Adrenal gland (tissue), 12 donors: ENCODE results near the gene CLASP1. TPM values are rescaled to one million over a fixed set of nuclear protein-coding genes. Genes with fewer than 3 reads are reported as not detected.

ENCODE experiments used
- DNase-seq, 7 donors: peaks; one replicate each; pipeline ENCODE4 v3.0.0-alpha.2; 2019 to 2020
- H3K27ac ChIP-seq, 5 donors: fragments of 200-600 bp; sonication (generic) in 4 of 5; 1 replicate in 3 of 5; 2 replicates in 2 of 5; pipeline versions ENCODE4 v1.5.1 to v1.8.0; 2016 to 2020; ENCODE audit warnings: mild to moderate bottlenecking in 1 of 5
- H3K27me3 ChIP-seq: fragments of 200-600 bp; 2 replicates; pipeline ENCODE4 v1.8.0; 2021
- H3K36me3 ChIP-seq, 2 donors: fragments of 200-600 bp; replicated peaks in 1 of 2; 1 replicate in 1 of 2; 2 replicates in 1 of 2; pipeline versions ENCODE4 v1.5.1 to v1.8.0; 2018 to 2022
- H3K4me1 ChIP-seq, 2 donors: fragments of 200-600 bp; replicated peaks in 1 of 2; 1 replicate in 1 of 2; 2 replicates in 1 of 2; pipeline versions ENCODE4 v1.5.1 to v1.8.0; 2018 to 2021
- H3K4me3 ChIP-seq, 4 donors: fragments of 200-600 bp; sonication (generic) in 3 of 4; one replicate each; pipeline ENCODE4 v1.5.1; 2016 to 2018
- H3K9me3 ChIP-seq, 3 donors: fragments of 200-600 bp; sonication (generic) in 1 of 3; replicated peaks in 1 of 3; 1 replicate in 2 of 3; 2 replicates in 1 of 3; pipeline versions ENCODE4 v1.5.1 to v1.8.0; 2016 to 2021
- POLR2A ChIP-seq, 2 donors: fragments of 450-650 bp; IDR thresholded peaks; one replicate each; pipeline ENCODE4 v1.6.1; 2017; ENCODE audit warnings: antibody characterized with exemption in 2 of 2, mild to moderate bottlenecking in 2 of 2, moderate library complexity in 1 of 2
- WGBS, 4 donors: extraction: QIAGEN DNeasy Blood & Tissue Kit in 2 of 4; methylation state at CpG; one replicate each; pipeline versions ENCODE4 v1.1.5 to v1.1.7; 2013 to 2017; 5-methylcytosine and 5-hydroxymethylcytosine counted together
- intact Hi-C, 2 donors: fragments of 100-400 bp; cut with DNase I; formaldehyde crosslinking; loops; one replicate each; pipeline versions ENCODE4 v1.14.1 to v1.15.0; 2022 to 2023
- polyA plus RNA-seq, 3 donors: library from polyadenylated mRNA; stranded (reverse); fragments of 200-250 nt in 2 of 3; fragments of 350-450 nt in 1 of 3; fragmentation: Illumina TruSeq in 1 of 3; extraction: RNeasy Lipid Tissue Mini Kit (QIAGEN cat#74804) in 1 of 3; gene quantifications; one replicate each; pipeline ENCODE4 v1.2.3, GENCODE V29; 2013 to 2014
- total RNA-seq, 9 donors: library from RNA; depleted of rRNA in 4 of 9; stranded (reverse); fragments of >200 nt in 4 of 9; fragments of 120-200 nt in 1 of 9; fragmentation: NEBNext Ultra II Directional in 1 of 9; extraction: Animal tissue kit (Norgen Biotek cat#: 25700) in 1 of 9; gene quantifications; one replicate each; pipeline versions ENCODE4 v1.1.0 to v1.2.4, GENCODE V29; 2013 to 2023
- TF ChIP-seq, protein P1 (sequence below), 6 experiments: fragments of 450-650 bp in 4 of 6; fragments of 200-600 bp in 2 of 6; sonication (generic) in 1 of 6; IDR thresholded peaks; 1 replicate in 5 of 6; 2 replicates in 1 of 6; pipeline versions ENCODE4 v1.5.1 to v1.8.0; 2016 to 2021; ENCODE audit warnings: antibody characterized with exemption in 6 of 6, mild to moderate bottlenecking in 2 of 6, moderate library complexity in 1 of 6
- donor health status: healthy with polysubstance abuse.
- donor health status: Bipolar disorder and iron deficiency.
- donor health status: DM: yes; HTN: yes; CAD: no.
- donor health status: DM: no; HTN: no; CAD: no.
- donor health status: DM: no; HTN: no; CAD: no.
- donor health status: DM: yes; HTN: yes; CAD: no.

The CLASP1 gene
- total and polyA plus RNA-seq, 12 donors: 14.9 to 66.1 (median 53.4) TPM

DNA sequence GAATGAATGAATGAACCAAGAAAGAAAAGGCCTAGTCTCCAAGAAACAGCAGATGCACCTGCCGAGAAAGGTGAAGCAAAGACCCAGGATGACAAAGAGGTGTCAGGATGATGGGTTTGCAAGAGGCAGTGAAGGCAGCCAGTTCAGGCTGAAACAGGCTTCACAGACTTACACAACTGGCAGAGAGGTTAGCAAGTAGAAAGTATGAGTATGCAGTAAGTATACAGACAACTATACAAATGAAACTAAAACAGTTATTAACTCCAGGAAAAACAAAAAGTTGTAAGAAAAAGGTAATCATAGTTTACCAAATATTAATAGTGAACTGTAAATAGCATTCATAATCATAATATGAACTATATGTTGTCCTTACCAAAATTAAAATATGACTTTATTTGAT is 138.4 kb downstream of the CLASP1 start:
- H3K9me3 ChIP-seq: no peaks in the 10 kb centered on the region
- intact Hi-C loops: no loop called here
- no peaks in the 10 kb centered on the region for H3K27me3 ChIP-seq
- H3K36me3 ChIP-seq: peaks cover 0 to 18% of the 10 kb centered on the region in 2 donors
- no peak overlapping the region for H3K27ac ChIP-seq
- no peak overlapping the region for H3K4me3 ChIP-seq
- peaks cover 0 to 9% of the 10 kb centered on the region in 2 donors for H3K4me1 ChIP-seq
- DNase-seq: no peak
- 92 to 100% (median 97%) methylated on average over 1 of the region's 1 CpG for WGBS, 4 donors
- TF ChIP-seq, protein P1, sequence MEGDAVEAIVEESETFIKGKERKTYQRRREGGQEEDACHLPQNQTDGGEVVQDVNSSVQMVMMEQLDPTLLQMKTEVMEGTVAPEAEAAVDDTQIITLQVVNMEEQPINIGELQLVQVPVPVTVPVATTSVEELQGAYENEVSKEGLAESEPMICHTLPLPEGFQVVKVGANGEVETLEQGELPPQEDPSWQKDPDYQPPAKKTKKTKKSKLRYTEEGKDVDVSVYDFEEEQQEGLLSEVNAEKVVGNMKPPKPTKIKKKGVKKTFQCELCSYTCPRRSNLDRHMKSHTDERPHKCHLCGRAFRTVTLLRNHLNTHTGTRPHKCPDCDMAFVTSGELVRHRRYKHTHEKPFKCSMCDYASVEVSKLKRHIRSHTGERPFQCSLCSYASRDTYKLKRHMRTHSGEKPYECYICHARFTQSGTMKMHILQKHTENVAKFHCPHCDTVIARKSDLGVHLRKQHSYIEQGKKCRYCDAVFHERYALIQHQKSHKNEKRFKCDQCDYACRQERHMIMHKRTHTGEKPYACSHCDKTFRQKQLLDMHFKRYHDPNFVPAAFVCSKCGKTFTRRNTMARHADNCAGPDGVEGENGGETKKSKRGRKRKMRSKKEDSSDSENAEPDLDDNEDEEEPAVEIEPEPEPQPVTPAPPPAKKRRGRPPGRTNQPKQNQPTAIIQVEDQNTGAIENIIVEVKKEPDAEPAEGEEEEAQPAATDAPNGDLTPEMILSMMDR (IDR thresholded peaks at IDR 0.05): no peak
- no peak for TF ChIP-seq POLR2A (IDR thresholded peaks at IDR 0.05)

DNA sequence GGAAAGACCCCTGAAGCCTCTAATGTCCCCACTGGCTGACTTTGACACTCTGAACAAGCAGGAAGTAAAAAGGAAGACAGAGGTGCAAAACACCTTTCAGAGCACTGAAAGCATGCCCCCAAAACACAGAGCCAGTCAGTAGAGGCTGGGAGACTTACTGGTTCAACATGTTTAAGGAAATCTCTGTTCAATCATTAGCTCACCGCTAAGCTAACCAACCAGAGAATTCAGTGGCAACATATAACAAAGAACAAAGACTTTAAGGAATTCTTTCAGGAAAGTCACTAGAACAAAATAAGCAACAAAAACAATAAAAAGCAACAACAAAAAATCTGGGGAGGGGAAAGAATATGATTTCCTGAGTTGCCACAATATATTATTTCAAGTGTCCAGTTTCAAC is 142.6 kb downstream of the CLASP1 start:
- intact Hi-C loops: no loop called here
- TF ChIP-seq, protein P1 (IDR thresholded peaks at IDR 0.05): no peak
- no peak for TF ChIP-seq POLR2A (IDR thresholded peaks at IDR 0.05)
- Histone ChIP-seq H3K4me1 (peaks cover 0 to 24% of the 10 kb centered on the region in 2 donors), H3K9me3 (no peaks in the 10 kb centered on the region), H3K36me3 (peaks cover 0 to 13% of the 10 kb centered on the region in 2 donors), H3K27me3 (no peaks in the 10 kb centered on the region), H3K27ac (no peak overlapping the region), H3K4me3 (no peak overlapping the region)
- DNase-seq: no peak
- WGBS, 4 donors: 89 to 100% (median 95%) methylated on average over 1 of the region's 1 CpG

DNA sequence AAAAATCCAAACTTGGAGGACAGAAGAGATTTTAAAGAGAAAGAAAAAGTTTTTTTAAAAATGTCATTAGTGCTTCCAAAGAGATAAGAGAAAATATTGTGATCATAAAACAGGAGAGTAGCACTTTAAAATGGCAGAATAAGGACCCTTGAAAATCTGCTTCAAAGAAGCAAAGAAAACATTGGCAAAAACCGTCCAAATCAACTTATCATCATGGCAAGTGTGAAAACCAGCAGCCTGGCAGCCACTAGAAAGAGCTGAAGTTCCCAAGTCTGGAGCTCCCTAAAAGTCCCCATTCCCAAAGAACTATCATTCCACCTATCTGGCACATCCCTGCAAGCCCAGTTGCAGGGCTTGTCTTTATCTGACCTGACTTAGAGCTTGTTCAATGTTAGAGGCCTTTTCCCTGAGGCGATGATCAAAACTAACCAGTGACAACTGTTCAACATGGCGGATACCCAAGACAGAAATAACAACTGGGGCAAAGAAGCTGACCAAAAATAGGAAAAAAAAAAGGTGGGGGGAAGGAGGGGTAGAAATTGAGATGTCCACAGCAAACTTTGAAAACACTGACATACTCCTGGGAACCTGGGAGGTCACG is 143.2 kb downstream of the CLASP1 start:
- H3K4me3 ChIP-seq: no peak overlapping the region
- H3K27me3 ChIP-seq: no peaks in the 10 kb centered on the region
- intact Hi-C loops: no loop called here
- TF ChIP-seq, protein P1 (IDR thresholded peaks at IDR 0.05): no peak
- no peak for TF ChIP-seq POLR2A (IDR thresholded peaks at IDR 0.05)
- no peaks in the 10 kb centered on the region for H3K9me3 ChIP-seq
- no peak overlapping the region for H3K27ac ChIP-seq
- DNase-seq: no peak
- peaks cover 0 to 24% of the 10 kb centered on the region in 2 donors for H3K4me1 ChIP-seq
- 89 to 95% (median 91%) methylated on average over 4 of the region's 4 CpGs for WGBS, 4 donors
- peaks cover 0 to 19% of the 10 kb centered on the region in 2 donors for H3K36me3 ChIP-seq

DNA sequence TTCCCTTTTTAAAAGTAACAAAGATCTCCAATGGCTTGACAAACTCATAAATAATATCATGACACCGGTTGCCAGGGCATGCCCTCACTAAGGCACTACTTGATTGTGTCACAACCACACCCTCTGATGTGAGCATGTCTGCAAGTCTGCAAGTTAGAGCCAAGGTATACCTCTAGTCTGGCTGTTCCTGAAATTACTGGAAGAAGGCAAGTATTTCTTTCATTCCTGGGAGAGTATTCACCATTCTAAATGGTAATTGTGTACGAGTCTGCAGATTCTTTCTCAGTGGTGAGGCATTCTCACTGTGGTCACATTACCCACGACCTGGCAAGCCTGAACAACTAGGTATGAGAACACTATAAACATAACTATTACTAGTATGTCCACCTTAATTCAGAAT is 144.3 kb downstream of the CLASP1 start:
- Histone ChIP-seq H3K4me1 (peaks cover 0 to 24% of the 10 kb centered on the region in 2 donors), H3K9me3 (no peaks in the 10 kb centered on the region), H3K27me3 (no peaks in the 10 kb centered on the region), H3K36me3 (peaks cover 0 to 19% of the 10 kb centered on the region in 2 donors), H3K4me3 (no peak overlapping the region), H3K27ac (peak overlapping the region in 1 of 5 donors; percentile 15)
- TF ChIP-seq, protein P1 (IDR thresholded peaks at IDR 0.05): no peak
- no peak for TF ChIP-seq POLR2A (IDR thresholded peaks at IDR 0.05)
- peak in 1 of 7 donors; percentile 25 for DNase-seq
- intact Hi-C loops: no loop called here
- WGBS, 4 donors: 69 to 75% (median 74%) methylated on average over 3 of the region's 3 CpGs
